H1 (cell line): ENCODE results near the gene TLE1. TPM values are rescaled to one million over a fixed set of nuclear protein-coding genes. Genes with fewer than 3 reads are reported as not detected.

Source experiments
- CTCF ChIA-PET: fragments of 300-600 bp; sonication (Branson Sonifier 250); formaldehyde crosslinking; loops from one replicate; lab custom pipeline; 2021; ENCODE audit not compliant: partially characterized antibody; lab: Charles Lee
- POLR2A ChIA-PET: fragments of 300-600 bp; sonication (Branson Sonifier 250); formaldehyde crosslinking; loops from one replicate; lab custom pipeline; 2021; ENCODE audit warnings: inconsistent platforms; ENCODE audit not compliant: partially characterized antibody; lab: Charles Lee
- DNase-seq, 2 experiments: peaks; one replicate each; pipeline versions ENCODE4 v3.0.0 to v3.0.0-alpha.2; 2010 to 2022; ENCODE audit warnings: low spot score in 2 of 2, low read depth in 1 of 2, mixed read lengths in 1 of 2
- FAIRE-seq: peaks from 2 replicates; lab custom pipeline; 2011; peaks lifted over from hg19 to GRCh38; lab: Jason Lieb, UNC
- H2AFZ ChIP-seq: 2 replicates; pipeline ENCODE4 v1.8.1; 2012; ENCODE audit warnings: low read length, inconsistent platforms
- H2AK5ac ChIP-seq: 2 replicates; pipeline ENCODE4 v1.6.1; 2013; ENCODE audit warnings: low read depth, low read length
- H2BK120ac ChIP-seq: replicated peaks from 2 replicates; pipeline ENCODE3; 2013; ENCODE audit warnings: low read depth, low read length, inconsistent platforms
- H2BK12ac ChIP-seq: 2 replicates; pipeline ENCODE4 v1.6.1; 2013; ENCODE audit warnings: low read depth, low read length
- H2BK15ac ChIP-seq: 2 replicates; pipeline ENCODE4 v1.6.1; 2013; ENCODE audit warnings: low read length
- H2BK20ac ChIP-seq: 2 replicates; pipeline ENCODE4 v1.6.1; 2013; ENCODE audit warnings: low read length
- H2BK5ac ChIP-seq: 2 replicates; pipeline ENCODE4 v1.6.1; 2013; ENCODE audit warnings: low read depth, low read length
- H3K14ac ChIP-seq: 2 replicates; pipeline ENCODE4 v1.6.1; 2013; ENCODE audit warnings: inconsistent platforms; ENCODE audit not compliant: insufficient read length
- H3K18ac ChIP-seq: 2 replicates; pipeline ENCODE4 v1.6.1; 2013; ENCODE audit warnings: low read length; ENCODE audit errors: extremely low read depth
- H3K23ac ChIP-seq: 2 replicates; pipeline ENCODE4 v1.6.1; 2013; ENCODE audit warnings: inconsistent platforms; ENCODE audit not compliant: insufficient read length
- H3K23me2 ChIP-seq: 2 replicates; pipeline ENCODE4 v1.6.1; 2013; ENCODE audit warnings: low read depth, low read length
- H3K27ac ChIP-seq: 2 replicates; pipeline ENCODE4 v1.6.1; 2011; ENCODE audit warnings: low read depth, low read length, inconsistent platforms
- H3K27me3 ChIP-seq, 4 experiments: replicated peaks in 1 of 4; 1 replicate in 1 of 4; 2 replicates in 3 of 4; pipeline versions ENCODE4 v1.6.1 to v1.8.1; 2011 to 2013; ENCODE audit warnings: low read length in 3 of 4, mild to moderate bottlenecking in 3 of 4, inconsistent platforms in 2 of 4, mixed read lengths in 2 of 4, moderate library complexity in 1 of 4; ENCODE audit not compliant: control insufficient read depth in 3 of 4, insufficient read depth in 3 of 4; ENCODE audit errors: extremely low read depth in 1 of 4
- H3K36me3 ChIP-seq, 4 experiments: 2 replicates each; pipeline versions ENCODE4 v1.6.1 to v1.8.1; 2011 to 2013; ENCODE audit warnings: mild to moderate bottlenecking in 4 of 4, low read length in 3 of 4, moderate library complexity in 2 of 4, control low read depth in 1 of 4, inconsistent platforms in 1 of 4; ENCODE audit not compliant: insufficient read depth in 4 of 4, control insufficient read depth in 2 of 4
- H3K4ac ChIP-seq: replicated peaks from 2 replicates; pipeline ENCODE3; 2013; ENCODE audit warnings: low read length, low read depth, mixed read lengths, inconsistent platforms; ENCODE audit not compliant: insufficient read length
- H3K4me1 ChIP-seq, 4 experiments: replicated peaks in 1 of 4; 1 replicate in 1 of 4; 2 replicates in 3 of 4; pipeline versions ENCODE4 v1.6.1 to v1.8.1; 2011 to 2013; ENCODE audit warnings: low read length in 3 of 4, inconsistent platforms in 2 of 4, mixed read lengths in 1 of 4; ENCODE audit not compliant: insufficient read depth in 4 of 4, control insufficient read depth in 3 of 4
- H3K4me2 ChIP-seq, 2 experiments: 2 replicates each; pipeline versions ENCODE4 v1.6.1 to v1.8.1; 2011 to 2013; ENCODE audit warnings: low read depth in 2 of 2, low read length in 2 of 2, control low read depth in 1 of 2, inconsistent platforms in 1 of 2, mild to moderate bottlenecking in 1 of 2; ENCODE audit not compliant: insufficient read depth in 1 of 2
- H3K4me3 ChIP-seq, 4 experiments: fragments of 200-600, 300-600 bp in 1 of 4; sonication (generic), shearing (Covaris generic), sonication (Bioruptor Twin) in 1 of 4; 2 replicates each; pipeline versions ENCODE4 v1.5.1 to v1.8.1; 2011 to 2016; ENCODE audit warnings: low read length in 4 of 4, low read depth in 3 of 4, control low read depth in 2 of 4, inconsistent platforms in 2 of 4, mild to moderate bottlenecking in 2 of 4, mixed read lengths in 1 of 4, moderate library complexity in 1 of 4; ENCODE audit not compliant: insufficient read depth in 2 of 4; ENCODE audit errors: extremely low read depth in 1 of 4
- H3K56ac ChIP-seq: replicated peaks from 2 replicates; pipeline ENCODE3; 2013; ENCODE audit warnings: low read depth, mild to moderate bottlenecking, mixed read lengths, low read length, inconsistent platforms; ENCODE audit not compliant: insufficient read length
- H3K79me1 ChIP-seq: 2 replicates; pipeline ENCODE4 v1.6.1; 2013; ENCODE audit warnings: low read depth, low read length, control low read depth
- H3K79me2 ChIP-seq, 2 experiments: 2 replicates each; pipeline versions ENCODE4 v1.6.1 to v1.8.1; 2012 to 2013; ENCODE audit warnings: low read length in 2 of 2, mild to moderate bottlenecking in 2 of 2, inconsistent platforms in 1 of 2; ENCODE audit not compliant: insufficient read depth in 2 of 2, control insufficient read depth in 1 of 2
- H3K9ac ChIP-seq, 4 experiments: replicated peaks in 1 of 4; 1 replicate in 1 of 4; 2 replicates in 3 of 4; pipeline versions ENCODE4 v1.6.1 to v1.8.1; 2011 to 2013; ENCODE audit warnings: low read depth in 3 of 4, low read length in 3 of 4, control low read depth in 2 of 4, mild to moderate bottlenecking in 2 of 4, moderate library complexity in 2 of 4, inconsistent platforms in 1 of 4; ENCODE audit errors: extremely low read depth in 1 of 4
- H3K9me3 ChIP-seq, 2 experiments: 2 replicates each; pipeline versions ENCODE4 v1.6.1 to v1.8.1; 2012 to 2013; ENCODE audit warnings: mild to moderate bottlenecking in 2 of 2, moderate library complexity in 2 of 2, control low read depth in 1 of 2, inconsistent platforms in 1 of 2, low read depth in 1 of 2, low read length in 1 of 2, mixed read lengths in 1 of 2; ENCODE audit not compliant: insufficient read depth in 2 of 2
- H4K20me1 ChIP-seq, 2 experiments: replicated peaks in 1 of 2; 2 replicates each; pipeline versions ENCODE3 to v1.8.1; 2011 to 2013; ENCODE audit warnings: inconsistent platforms in 2 of 2, low read length in 2 of 2, mild to moderate bottlenecking in 1 of 2; ENCODE audit not compliant: insufficient read depth in 2 of 2, control insufficient read depth in 1 of 2
- H4K5ac ChIP-seq: 2 replicates; pipeline ENCODE4 v1.6.1; 2013; ENCODE audit warnings: low read length, low read depth, mixed read lengths, inconsistent platforms; ENCODE audit not compliant: insufficient read length
- H4K8ac ChIP-seq: 2 replicates; pipeline ENCODE4 v1.8.0; 2013; ENCODE audit warnings: mild to moderate bottlenecking, moderate library complexity, low read length, inconsistent platforms; ENCODE audit not compliant: insufficient read depth; ENCODE audit errors: extremely low read depth
- H4K91ac ChIP-seq: replicated peaks from 2 replicates; pipeline ENCODE3; 2013; ENCODE audit warnings: low read length, mixed read lengths, inconsistent platforms; ENCODE audit not compliant: insufficient read length
- ASH2L ChIP-seq: fragments of 200-600, 300-600 bp; sonication (generic); IDR thresholded peaks from one replicate; pipeline ENCODE4 v1.7.1; 2017; ENCODE audit warnings: low read length
- FOSL1 ChIP-seq: IDR thresholded peaks from 2 replicates; pipeline ENCODE4 v1.6.1; 2011; ENCODE audit warnings: mild to moderate bottlenecking, low read depth, low read length, moderate library complexity; ENCODE audit not compliant: insufficient read depth
- GABPA ChIP-seq: IDR thresholded peaks from 2 replicates; pipeline ENCODE4 v1.6.1; 2011; ENCODE audit warnings: mild to moderate bottlenecking, low read length, moderate library complexity, borderline replicate concordance; ENCODE audit not compliant: insufficient read depth
- JUN ChIP-seq: IDR thresholded peaks from 2 replicates; pipeline ENCODE4 v1.6.1; 2011; ENCODE audit warnings: low read depth, mild to moderate bottlenecking, improper control_type of control experiment, low read length
- MAFK ChIP-seq: IDR thresholded peaks from 2 replicates; pipeline ENCODE4 v1.6.1; 2012; ENCODE audit warnings: low read depth, mild to moderate bottlenecking, improper control_type of control experiment, low read length
- PHF8 ChIP-seq: fragments of 200-600 bp; sonication (generic); conservative IDR thresholded peaks from 2 replicates; pipeline ENCODE4 v1.7.1; 2012; ENCODE audit warnings: low read depth, mild to moderate bottlenecking, inconsistent platforms, low read length, moderate library complexity
- RFX5 ChIP-seq: IDR thresholded peaks from 2 replicates; pipeline ENCODE4 v1.6.1; 2011; ENCODE audit warnings: low read depth, low read length, improper control_type of control experiment, borderline replicate concordance
- SIX5 ChIP-seq: IDR thresholded peaks from 2 replicates; pipeline ENCODE4 v1.6.1; 2011; ENCODE audit warnings: mild to moderate bottlenecking, low read depth, low read length
- WGBS, 2 experiments: shearing (Covaris generic) in 1 of 2; methylation state at CpG; one replicate each; pipeline versions ENCODE4 v1.1.6 to v1.1.7; 2013 to 2015; ENCODE audit warnings: low lambda C conversion rate in 2 of 2, mixed read lengths in 2 of 2, inconsistent platforms in 1 of 2, low coverage in 1 of 2, missing lambda C conversion rate in 1 of 2; ENCODE audit not compliant: insufficient replicate concordance in 2 of 2, insufficient coverage in 1 of 2, insufficient read length in 1 of 2; ENCODE audit errors: extremely low coverage in 1 of 2, missing lambda C conversion rate in 1 of 2; 5-methylcytosine and 5-hydroxymethylcytosine counted together
- polyA plus RNA-seq, 7 experiments: library from polyadenylated mRNA; depleted of rRNA in 3 of 7; stranded (reverse) in 5 of 7; unstranded in 2 of 7; fragments of >200 nt in 5 of 7; fragments of 200-250 nt in 2 of 7; gene quantifications; 1 replicate in 5 of 7; 2 replicates in 1 of 7; 4 replicates in 1 of 7; pipeline versions ENCODE4 v1.2.1 to v1.2.3, GENCODE V29; 2011 to 2013; ENCODE audit warnings: missing spikeins in 2 of 7, mixed read lengths in 2 of 7
- total RNA-seq: library from RNA; stranded (reverse); fragmentation: NEBNext Ultra II Directional; extraction: Animal tissue kit (Norgen Biotek cat#: 25700); gene quantifications from 2 replicates; pipeline ENCODE4 v1.2.1, GENCODE V29; 2021

Gene TLE1
- total and polyA plus RNA-seq, 2 of the 8 experiments (the other 6 are each of a cell fraction or from before 2014, with no cell fraction given): 81.8 to 91.6 TPM

DNA sequence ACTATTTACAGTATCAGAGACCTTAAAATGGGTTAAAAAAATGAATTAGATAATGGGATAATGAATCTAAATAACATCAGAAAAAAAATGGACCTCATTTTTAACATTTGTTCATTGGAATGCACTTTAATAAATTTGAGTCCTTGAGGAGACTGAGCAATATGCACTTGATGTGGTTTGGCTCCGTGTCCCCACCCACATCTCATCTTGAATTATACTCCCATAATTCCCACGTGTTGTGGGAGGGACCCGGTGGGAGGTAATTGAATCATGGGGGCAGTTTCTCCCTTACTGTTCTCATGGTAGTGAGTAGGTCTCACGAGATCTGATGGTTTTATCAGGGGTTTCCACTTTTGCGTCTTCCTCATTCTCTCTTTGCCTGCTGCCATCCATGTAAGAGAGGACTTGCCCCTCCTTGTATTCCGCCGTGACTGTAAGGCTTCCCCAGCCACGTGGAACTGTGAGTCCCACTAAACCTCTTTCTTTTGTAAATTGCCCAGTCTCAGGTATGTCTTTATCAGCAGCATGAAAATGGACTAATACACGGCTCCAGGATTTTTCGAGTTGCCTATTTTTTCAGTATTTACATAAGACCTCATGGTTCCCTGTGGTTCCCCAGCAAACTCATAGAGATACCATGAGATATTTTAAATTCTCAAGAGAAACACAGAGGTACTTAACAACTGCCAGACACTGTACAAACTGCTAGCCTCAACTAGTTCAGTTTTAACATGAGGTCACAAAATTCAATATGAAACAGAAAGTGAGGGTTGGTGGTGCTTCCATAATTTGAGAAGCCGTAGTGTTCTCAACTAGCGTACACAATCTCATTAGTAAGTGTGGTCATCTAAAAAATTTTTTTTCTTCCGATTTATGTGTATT is 128.3 kb downstream of the TLE1 start:
- ChIA-PET POLR2A (no interaction called here), CTCF (no interaction called here)
- no peak overlapping the region for H2BK12ac ChIP-seq
- FAIRE-seq: no peak
- no peaks in the 10 kb centered on the region; the same call in 1 of the 2 replicates for H3K79me1 ChIP-seq
- H3K9ac ChIP-seq: no peak overlapping the region
- H3K27me3 ChIP-seq: no peaks in the 10 kb centered on the region
- no peaks in the 10 kb centered on the region; a peak in 1 of 4 replicates for H3K9me3 ChIP-seq
- no peak overlapping the region for H3K4ac ChIP-seq
- H3K4me3 ChIP-seq: no peak overlapping the region
- H4K8ac ChIP-seq: no peak overlapping the region
- H3K14ac ChIP-seq: no peak overlapping the region
- H2BK20ac ChIP-seq: no peak overlapping the region
- no peak overlapping the region for H4K91ac ChIP-seq
- no peak overlapping the region for H2AK5ac ChIP-seq
- H3K27ac ChIP-seq: no peak overlapping the region
- no peak overlapping the region for H2BK15ac ChIP-seq
- peaks cover 0 to 5% (median 2%) of the 10 kb centered on the region in 4 experiments; a peak in 2 of 7 replicates for H3K4me1 ChIP-seq
- TF ChIP-seq FOSL1 (no peak), SIX5 (no peak), PHF8 (no peak), GABPA (no peak), MAFK (no peak), ASH2L (no peak), JUN (no peak), RFX5 (no peak)
- no peak overlapping the region for H2BK5ac ChIP-seq
- 86% methylated on average over 13 of the region's 13 CpGs; no CpG with 5 or more reads in 1 of the 2 experiments for WGBS, 2 experiments
- H2AFZ ChIP-seq: no peak overlapping the region
- no peak overlapping the region for H3K4me2 ChIP-seq
- no peak overlapping the region for H2BK120ac ChIP-seq
- no peak overlapping the region for H3K18ac ChIP-seq
- H3K56ac ChIP-seq: no peak overlapping the region
- no peaks in the 10 kb centered on the region for H3K79me2 ChIP-seq
- H3K23me2 ChIP-seq: no peaks in the 10 kb centered on the region
- no peak overlapping the region for H4K5ac ChIP-seq
- H3K36me3 ChIP-seq: no peaks in the 10 kb centered on the region
- no peaks in the 10 kb centered on the region for H4K20me1 ChIP-seq
- no peak for DNase-seq
- H3K23ac ChIP-seq: no peak overlapping the region
